K562 (cell line): Measurements from ENCODE around the gene FRRS1L. TPM values are rescaled to one million over a fixed set of nuclear protein-coding genes. Genes with fewer than 3 reads are reported as not detected.

Experiments used
- ATAC-seq: fragments of 200-7000 bp; cut with Tn5 transposase; 3 replicates; pipeline ENCODE4 v1.9.1; 2020; ENCODE audit warnings: moderate library complexity
- BruUV-seq: library from RNA; stranded (reverse); fragments of 400-500 nt; replicated peaks from 2 replicates; lab custom pipeline; 2021; lab: Mats Ljungman, UMichigan
- CTCF ChIA-PET: fragments of 300-600 bp; formaldehyde crosslinking; extraction: SDS; loops from one replicate; lab custom pipeline; 2021; ENCODE audit warnings: low intra/inter-chr PET ratio; lab: Yijun Ruan, JAX
- POLR2A ChIA-PET: fragments of 300-600, 350-650 bp; sonication (Branson Sonifier 250); formaldehyde crosslinking; extraction: SDS; loops from one replicate; lab custom pipeline; 2021; ENCODE audit warnings: antibody characterized with exemption, inconsistent platforms; lab: Yijun Ruan, JAX
- DNase-seq, 4 experiments: peaks; one replicate each; pipeline versions ENCODE4 v3.0.0 to v3.0.0-alpha.2; 2011 to 2018; ENCODE audit warnings: low spot score in 3 of 4, mixed read lengths in 3 of 4; ENCODE audit errors: extremely low read depth in 1 of 4
- FAIRE-seq: peaks from 2 replicates; lab custom pipeline; 2011; peaks lifted over from hg19 to GRCh38; lab: Jason Lieb, UNC
- H2AFZ ChIP-seq: 2 replicates; pipeline ENCODE4 v1.6.0; 2011; ENCODE audit warnings: low read depth, low read length, control low read depth, inconsistent platforms
- H3K27ac ChIP-seq: fragments of 200-600 bp; 3 replicates; pipeline ENCODE4 v1.8.0; 2011; ENCODE audit warnings: low read depth, mild to moderate bottlenecking, control low read depth, inconsistent platforms, low read length, moderate library complexity, mixed read lengths; ENCODE audit errors: extremely low read depth
- H3K27me3 ChIP-seq, 2 experiments: fragments of 300-600 bp in 1 of 2; 2 replicates in 1 of 2; 3 replicates in 1 of 2; pipeline versions ENCODE4 v1.6.0 to v1.8.0; 2011; ENCODE audit warnings: inconsistent platforms in 2 of 2, low read length in 2 of 2, mild to moderate bottlenecking in 1 of 2, mixed read lengths in 1 of 2, moderate library complexity in 1 of 2; ENCODE audit not compliant: control insufficient read depth in 2 of 2, insufficient read depth in 2 of 2
- H3K36me3 ChIP-seq: fragments of 300-600 bp; 3 replicates; pipeline ENCODE4 v1.8.0; 2011; ENCODE audit warnings: mild to moderate bottlenecking, low read length, inconsistent platforms; ENCODE audit not compliant: control insufficient read depth, insufficient read depth
- H3K4me1 ChIP-seq, 2 experiments: fragments of 200-600 bp in 1 of 2; replicated peaks in 1 of 2; 2 replicates in 1 of 2; 3 replicates in 1 of 2; pipeline versions ENCODE4 v1.5.1 to v1.8.0; 2011; ENCODE audit warnings: inconsistent platforms in 2 of 2, low read length in 2 of 2, mild to moderate bottlenecking in 1 of 2, mixed read lengths in 1 of 2, moderate library complexity in 1 of 2; ENCODE audit not compliant: control insufficient read depth in 2 of 2, insufficient read depth in 2 of 2
- H3K4me2 ChIP-seq: 2 replicates; pipeline ENCODE4 v1.6.1; 2011; ENCODE audit warnings: low read length, control low read depth, inconsistent platforms, mixed read lengths; ENCODE audit not compliant: insufficient read depth
- H3K4me3 ChIP-seq: fragments of 200-600 bp; sonication (generic), shearing (Covaris generic); 2 replicates; pipeline ENCODE4 v1.5.1; 2016; ENCODE audit warnings: control low read depth, inconsistent platforms
- H3K79me2 ChIP-seq: fragments of 200-600 bp; 3 replicates; pipeline ENCODE4 v1.8.0; 2011; ENCODE audit warnings: low read length, inconsistent platforms; ENCODE audit not compliant: control insufficient read depth, insufficient read depth
- H3K9ac ChIP-seq, 2 experiments: 2 replicates each; pipeline versions ENCODE4 v1.6.0 to v1.6.1; 2011; ENCODE audit warnings: low read depth in 2 of 2, low read length in 2 of 2, control low read depth in 1 of 2, inconsistent platforms in 1 of 2, mild to moderate bottlenecking in 1 of 2, mixed read lengths in 1 of 2; ENCODE audit not compliant: insufficient read depth in 1 of 2
- H3K9me1 ChIP-seq: one replicate; pipeline ENCODE4 v1.6.0; 2011; ENCODE audit warnings: inconsistent platforms, mild to moderate bottlenecking, low read length, moderate library complexity; ENCODE audit not compliant: control insufficient read depth, insufficient read depth
- H3K9me3 ChIP-seq: replicated peaks from 2 replicates; pipeline ENCODE4 v1.5.1; 2011; ENCODE audit warnings: low read depth, low read length, inconsistent platforms; ENCODE audit not compliant: control insufficient read depth, insufficient read depth
- H4K20me1 ChIP-seq: replicated peaks from 2 replicates; pipeline ENCODE4 v1.6.1; 2011; ENCODE audit warnings: low read length, inconsistent platforms, mixed read lengths; ENCODE audit not compliant: control insufficient read depth, insufficient read depth
- CBFA2T2 ChIP-seq: fragments of 450-650 bp; conservative IDR thresholded peaks from 2 replicates; pipeline ENCODE4 v1.6.1; 2017; ENCODE audit warnings: mild to moderate bottlenecking
- E2F4 ChIP-seq: sonication (generic); formaldehyde crosslinking; IDR thresholded peaks from 2 replicates; pipeline ENCODE4 v1.8.0; 2022; ENCODE audit warnings: mild to moderate bottlenecking, low read depth, missing genetic modification reagents
- KLF16 ChIP-seq: IDR thresholded peaks from 2 replicates; pipeline ENCODE4 v1.6.1; 2016; ENCODE audit warnings: antibody characterized with exemption
- MAFK ChIP-seq: IDR thresholded peaks from 2 replicates; pipeline ENCODE4 v1.6.1; 2011; ENCODE audit warnings: low read length, improper control_type of control experiment
- MEIS2 ChIP-seq: fragments of 450-650 bp; IDR thresholded peaks from 2 replicates; pipeline ENCODE4 v1.6.1; 2014; ENCODE audit warnings: mild to moderate bottlenecking; ENCODE audit not compliant: partially characterized antibody
- MXI1 ChIP-seq: IDR thresholded peaks from 2 replicates; pipeline ENCODE4 v1.6.1; 2011; ENCODE audit warnings: low read depth, mild to moderate bottlenecking, improper control_type of control experiment, low read length
- NR2F6 ChIP-seq: fragments of 450-650 bp; formaldehyde crosslinking; IDR thresholded peaks from 2 replicates; pipeline ENCODE4 v1.4.0; 2020; ENCODE audit warnings: mild to moderate bottlenecking
- SRSF7 ChIP-seq: fragments of 200-400 bp; formaldehyde crosslinking; optimal IDR thresholded peaks from 2 replicates; pipeline ENCODE3; 2017; ENCODE audit warnings: mild to moderate bottlenecking, low read depth, low read length
- ZBTB2 ChIP-seq: fragments of 450-650 bp; IDR thresholded peaks from 2 replicates; pipeline ENCODE4 v1.6.1; 2016; ENCODE audit warnings: antibody characterized with exemption
- WGBS: fragments of 100-300 bp; shearing (Covaris generic); methylation state at CpG from one replicate; pipeline ENCODE4 v1.1.6; 2016; ENCODE audit warnings: low coverage, mixed read lengths; ENCODE audit not compliant: insufficient coverage; ENCODE audit errors: missing lambda C conversion rate; 5-methylcytosine and 5-hydroxymethylcytosine counted together
- in situ Hi-C: fragments of 300-500 bp; cut with MboI; formaldehyde crosslinking; loops from 4 replicates; pipeline ENCODE4 v1.15.0; 2018; ENCODE audit warnings: inconsistent platforms, mixed read lengths
- intact Hi-C: fragments of 100-400 bp; cut with micrococcal nuclease; formaldehyde crosslinking; loops from 2 replicates; pipeline ENCODE4 v1.14.2; 2022
- polyA plus RNA-seq, 8 experiments: library from polyadenylated mRNA; depleted of rRNA in 4 of 8; stranded (reverse) in 5 of 8; unstranded in 3 of 8; fragments of >200 nt; fragmentation: Nextera tagmentation in 2 of 8; fragmentation: Illumina TruSeq in 1 of 8; extraction: Ambion mirVana in 2 of 8; extraction: Trizol in 1 of 8; gene quantifications; 2 replicates each; pipeline versions ENCODE4 v1.2.1 to v1.2.3, GENCODE V29; 2011 to 2014; ENCODE audit warnings: inconsistent platforms in 1 of 8, missing spikeins in 1 of 8
- total RNA-seq, 7 experiments: library from RNA; depleted of rRNA in 6 of 7; stranded (reverse); fragments of >200 nt in 6 of 7; fragmentation: Illumina TruSeq in 2 of 7; extraction: Trizol in 2 of 7; gene quantifications; 2 replicates each; pipeline versions ENCODE4 v1.2.1 to v1.2.3, GENCODE V29; 2011 to 2021; ENCODE audit warnings: low replicate concordance in 1 of 7
- TF ChIP-seq, protein P1 (sequence below): sonication (generic); IDR thresholded peaks from 2 replicates; pipeline ENCODE4 v1.6.1; 2016
- TF ChIP-seq, protein P2 (sequence below): sonication (generic); formaldehyde crosslinking; IDR thresholded peaks from 2 replicates; pipeline ENCODE4 v1.8.0; 2022; ENCODE audit warnings: missing genetic modification reagents, mild to moderate bottlenecking, moderate library complexity, borderline replicate concordance
- TF ChIP-seq, protein P3 (sequence below): fragments of 250-450 bp; sonication (Bioruptor Pico); IDR thresholded peaks from 2 replicates; pipeline ENCODE4 v1.6.1; 2021; ENCODE audit warnings: mild to moderate bottlenecking

FRRS1L gene
- total and polyA plus RNA-seq, 9 of the 15 experiments (the other 6 are each of a cell fraction or from before 2014, with no cell fraction given): under 0.01 to 0.04 (median 0.03) TPM; not detected in 5

DNA sequence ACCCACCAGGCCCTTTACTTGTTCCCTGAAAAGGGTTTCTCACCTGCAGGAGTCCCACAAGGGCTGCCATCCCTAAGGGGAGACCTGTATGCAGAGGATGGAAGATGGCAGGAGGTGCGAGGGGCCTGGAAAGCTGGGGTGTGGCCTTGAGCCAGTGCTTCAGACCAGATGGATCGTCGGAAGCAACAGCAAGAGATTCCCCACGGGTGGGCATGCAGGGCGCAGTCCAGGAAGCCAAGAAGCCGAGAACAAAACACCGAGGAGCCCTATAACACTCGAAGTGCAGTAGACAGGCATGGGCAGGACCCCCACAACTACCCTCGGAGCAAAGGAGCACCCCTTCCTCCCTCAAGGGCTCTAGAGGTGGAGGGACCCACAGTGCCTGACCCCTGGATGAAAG lies 24.7 kb upstream of the FRRS1L start:
- WGBS: 11% methylated on average over 9 of the region's 9 CpGs
- H3K9ac ChIP-seq: no peak overlapping the region; a peak in 1 of 4 replicates
- no peak overlapping the region for H3K27ac ChIP-seq
- H3K36me3 ChIP-seq: no peaks in the 10 kb centered on the region
- H3K4me1 ChIP-seq: no peaks in the 10 kb centered on the region
- no peaks in the 10 kb centered on the region for H3K79me2 ChIP-seq
- H2AFZ ChIP-seq: no peak overlapping the region
- H3K4me3 ChIP-seq: no peak overlapping the region
- peaks cover 3 to 4% of the 10 kb centered on the region in 2 experiments; a peak in 2 of 5 replicates for H3K27me3 ChIP-seq
- intact Hi-C loops (loop anchor here (1.0 kb wide), 1 partner anchor 130 kb away; the partner anchor contains the start of gene EPB41L4B), in situ Hi-C loops (no loop called here)
- H3K4me2 ChIP-seq: no peak overlapping the region
- ChIA-PET CTCF (no interaction called here), POLR2A (no interaction called here)
- DNase-seq: no peak
- BruUV-seq: no TSS peak
- TF ChIP-seq MEIS2: no peak
- TF ChIP-seq, protein P1, sequence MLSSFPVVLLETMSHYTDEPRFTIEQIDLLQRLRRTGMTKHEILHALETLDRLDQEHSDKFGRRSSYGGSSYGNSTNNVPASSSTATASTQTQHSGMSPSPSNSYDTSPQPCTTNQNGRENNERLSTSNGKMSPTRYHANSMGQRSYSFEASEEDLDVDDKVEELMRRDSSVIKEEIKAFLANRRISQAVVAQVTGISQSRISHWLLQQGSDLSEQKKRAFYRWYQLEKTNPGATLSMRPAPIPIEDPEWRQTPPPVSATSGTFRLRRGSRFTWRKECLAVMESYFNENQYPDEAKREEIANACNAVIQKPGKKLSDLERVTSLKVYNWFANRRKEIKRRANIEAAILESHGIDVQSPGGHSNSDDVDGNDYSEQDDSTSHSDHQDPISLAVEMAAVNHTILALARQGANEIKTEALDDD: no peak
- TF ChIP-seq, protein P2, sequence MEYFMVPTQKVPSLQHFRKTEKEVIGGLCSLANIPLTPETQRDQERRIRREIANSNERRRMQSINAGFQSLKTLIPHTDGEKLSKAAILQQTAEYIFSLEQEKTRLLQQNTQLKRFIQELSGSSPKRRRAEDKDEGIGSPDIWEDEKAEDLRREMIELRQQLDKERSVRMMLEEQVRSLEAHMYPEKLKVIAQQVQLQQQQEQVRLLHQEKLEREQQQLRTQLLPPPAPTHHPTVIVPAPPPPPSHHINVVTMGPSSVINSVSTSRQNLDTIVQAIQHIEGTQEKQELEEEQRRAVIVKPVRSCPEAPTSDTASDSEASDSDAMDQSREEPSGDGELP (CRISPR knock-in tag): no peak
- no peak for TF ChIP-seq MXI1
- TF ChIP-seq KLF16: no peak
- no peak for TF ChIP-seq ZBTB2
- no peak for TF ChIP-seq E2F4 (CRISPR knock-in tag)
- no peak for TF ChIP-seq NR2F6 (CRISPR knock-in tag)
- no peak for TF ChIP-seq CBFA2T2
- no peak for TF ChIP-seq MAFK
- no peak for TF ChIP-seq SRSF7
- TF ChIP-seq, protein P3, sequence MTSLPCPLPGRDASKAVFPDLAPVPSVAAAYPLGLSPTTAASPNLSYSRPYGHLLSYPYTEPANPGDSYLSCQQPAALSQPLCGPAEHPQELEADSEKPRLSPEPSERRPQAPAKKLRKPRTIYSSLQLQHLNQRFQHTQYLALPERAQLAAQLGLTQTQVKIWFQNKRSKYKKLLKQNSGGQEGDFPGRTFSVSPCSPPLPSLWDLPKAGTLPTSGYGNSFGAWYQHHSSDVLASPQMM (CRISPR knock-in tag): no peak
- H4K20me1 ChIP-seq: no peaks in the 10 kb centered on the region
- H3K9me3 ChIP-seq: no peaks in the 10 kb centered on the region
- FAIRE-seq: no peak
- no peaks in the 10 kb centered on the region for H3K9me1 ChIP-seq
- ATAC-seq: no peak
